ENCODE measurements around the gene ADM.

- TF ChIP-seq, protein P1, sequence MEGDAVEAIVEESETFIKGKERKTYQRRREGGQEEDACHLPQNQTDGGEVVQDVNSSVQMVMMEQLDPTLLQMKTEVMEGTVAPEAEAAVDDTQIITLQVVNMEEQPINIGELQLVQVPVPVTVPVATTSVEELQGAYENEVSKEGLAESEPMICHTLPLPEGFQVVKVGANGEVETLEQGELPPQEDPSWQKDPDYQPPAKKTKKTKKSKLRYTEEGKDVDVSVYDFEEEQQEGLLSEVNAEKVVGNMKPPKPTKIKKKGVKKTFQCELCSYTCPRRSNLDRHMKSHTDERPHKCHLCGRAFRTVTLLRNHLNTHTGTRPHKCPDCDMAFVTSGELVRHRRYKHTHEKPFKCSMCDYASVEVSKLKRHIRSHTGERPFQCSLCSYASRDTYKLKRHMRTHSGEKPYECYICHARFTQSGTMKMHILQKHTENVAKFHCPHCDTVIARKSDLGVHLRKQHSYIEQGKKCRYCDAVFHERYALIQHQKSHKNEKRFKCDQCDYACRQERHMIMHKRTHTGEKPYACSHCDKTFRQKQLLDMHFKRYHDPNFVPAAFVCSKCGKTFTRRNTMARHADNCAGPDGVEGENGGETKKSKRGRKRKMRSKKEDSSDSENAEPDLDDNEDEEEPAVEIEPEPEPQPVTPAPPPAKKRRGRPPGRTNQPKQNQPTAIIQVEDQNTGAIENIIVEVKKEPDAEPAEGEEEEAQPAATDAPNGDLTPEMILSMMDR (IDR thresholded peaks at IDR 0.05; ENCODE audit: low read depth, low read length, missing input control), result no peak
- no peak for TF ChIP-seq ZBTB33 (IDR thresholded peaks at IDR 0.05)
- no peak for TF ChIP-seq REST (IDR thresholded peaks at IDR 0.05)
- TF ChIP-seq, protein P2, sequence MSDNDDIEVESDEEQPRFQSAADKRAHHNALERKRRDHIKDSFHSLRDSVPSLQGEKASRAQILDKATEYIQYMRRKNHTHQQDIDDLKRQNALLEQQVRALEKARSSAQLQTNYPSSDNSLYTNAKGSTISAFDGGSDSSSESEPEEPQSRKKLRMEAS (IDR thresholded peaks at IDR 0.05), result no peak
- no peak for TF ChIP-seq JUND (IDR thresholded peaks at IDR 0.05)
- no peak for TF ChIP-seq EGR1 (IDR thresholded peaks at IDR 0.05; ENCODE audit: low read depth in 2 of 2)
- TF ChIP-seq RAD21 (IDR thresholded peaks at IDR 0.05), result no peak
- no peak for TF ChIP-seq GABPA (IDR thresholded peaks at IDR 0.05 in 1 of 2, conservative IDR thresholded peaks at IDR 0.05 in 1 of 2)
- TF ChIP-seq, protein P3, sequence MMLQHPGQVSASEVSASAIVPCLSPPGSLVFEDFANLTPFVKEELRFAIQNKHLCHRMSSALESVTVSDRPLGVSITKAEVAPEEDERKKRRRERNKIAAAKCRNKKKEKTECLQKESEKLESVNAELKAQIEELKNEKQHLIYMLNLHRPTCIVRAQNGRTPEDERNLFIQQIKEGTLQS (IDR thresholded peaks at IDR 0.05), result no peak
- no peak for TF ChIP-seq TAF1 (conservative IDR thresholded peaks at IDR 0.05)
Measured at GRCh38 chr11:10329935-10330334, 25.1 kb downstream of the ADM start.

All from liver (tissue), 3 donors.